ENCODE measurements around the gene PLEKHG4B. TPM values are rescaled to one million over a fixed set of nuclear protein-coding genes. Genes with fewer than 3 reads are reported as not detected.
"Not testable (repeated sequence)": the region's sequence is repeated elsewhere in the genome, so short reads cannot be mapped to it uniquely, and the experiment has no call there.

The PLEKHG4B gene
- total RNA-seq, 1 experiment from 2014 or later = 0.28 TPM

DNA sequence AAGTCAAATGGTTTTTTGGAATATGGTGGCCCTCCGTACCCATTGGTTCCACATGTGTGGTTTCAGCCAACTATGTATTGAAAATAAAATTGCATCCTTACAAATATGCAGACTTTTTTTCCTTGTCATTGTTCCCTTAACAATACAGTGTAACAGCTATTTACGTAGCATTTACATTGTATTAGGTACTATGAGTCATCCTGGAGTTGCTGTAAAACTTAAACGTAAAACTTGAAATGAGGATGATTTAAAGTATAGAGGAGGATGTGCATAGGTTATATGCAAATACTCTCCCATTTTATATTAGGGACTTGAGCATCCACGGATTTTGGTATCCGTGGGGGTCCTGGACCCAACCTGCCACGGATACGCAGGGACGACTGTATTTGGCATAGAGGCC is 142.5 kb downstream of the PLEKHG4B start:
- no peaks in the 10 kb centered on the region for H3K27me3 ChIP-seq (replicated peaks; ENCODE audit: insufficient read depth, low read depth, low read length, poor library complexity)
- no peak overlapping the region for H3K4me3 ChIP-seq (ENCODE audit: low read depth, low read length, poor library complexity, severe bottlenecking)
- CTCF ChIA-PET = no interaction called here
- TF ChIP-seq EZH2 (IDR thresholded peaks at IDR 0.05; ENCODE audit: borderline replicate concordance, low read depth, low read length, poor library complexity, severe bottlenecking) = no peak
- TF ChIP-seq, protein P1, sequence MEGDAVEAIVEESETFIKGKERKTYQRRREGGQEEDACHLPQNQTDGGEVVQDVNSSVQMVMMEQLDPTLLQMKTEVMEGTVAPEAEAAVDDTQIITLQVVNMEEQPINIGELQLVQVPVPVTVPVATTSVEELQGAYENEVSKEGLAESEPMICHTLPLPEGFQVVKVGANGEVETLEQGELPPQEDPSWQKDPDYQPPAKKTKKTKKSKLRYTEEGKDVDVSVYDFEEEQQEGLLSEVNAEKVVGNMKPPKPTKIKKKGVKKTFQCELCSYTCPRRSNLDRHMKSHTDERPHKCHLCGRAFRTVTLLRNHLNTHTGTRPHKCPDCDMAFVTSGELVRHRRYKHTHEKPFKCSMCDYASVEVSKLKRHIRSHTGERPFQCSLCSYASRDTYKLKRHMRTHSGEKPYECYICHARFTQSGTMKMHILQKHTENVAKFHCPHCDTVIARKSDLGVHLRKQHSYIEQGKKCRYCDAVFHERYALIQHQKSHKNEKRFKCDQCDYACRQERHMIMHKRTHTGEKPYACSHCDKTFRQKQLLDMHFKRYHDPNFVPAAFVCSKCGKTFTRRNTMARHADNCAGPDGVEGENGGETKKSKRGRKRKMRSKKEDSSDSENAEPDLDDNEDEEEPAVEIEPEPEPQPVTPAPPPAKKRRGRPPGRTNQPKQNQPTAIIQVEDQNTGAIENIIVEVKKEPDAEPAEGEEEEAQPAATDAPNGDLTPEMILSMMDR (conservative IDR thresholded peaks at IDR 0.05; ENCODE audit: low read depth, low read length) = no peak
- BruUV-seq (replicated peaks) = no TSS peak
- intact Hi-C loops (cut with micrococcal nuclease; ENCODE audit: unreplicated experiment) = no loop called here
- H3K27ac ChIP-seq (ENCODE audit: low read depth, low read length, poor library complexity, severe bottlenecking) = no peak overlapping the region
- H3K4me1 ChIP-seq (ENCODE audit: insufficient read depth, low read length, poor library complexity, severe bottlenecking) = no peaks in the 10 kb centered on the region
- peaks cover 54% of the 10 kb centered on the region for H3K36me3 ChIP-seq (ENCODE audit: insufficient read depth, low read length, poor library complexity, severe bottlenecking)
- POLR2A ChIA-PET (ENCODE audit: low non-redundant PET) = no interaction called here
- DNase-seq (ENCODE audit: low spot score) = no peak
- no peaks in the 10 kb centered on the region for H3K9me3 ChIP-seq (ENCODE audit: low read depth, low read length, poor library complexity, severe bottlenecking)

DNA sequence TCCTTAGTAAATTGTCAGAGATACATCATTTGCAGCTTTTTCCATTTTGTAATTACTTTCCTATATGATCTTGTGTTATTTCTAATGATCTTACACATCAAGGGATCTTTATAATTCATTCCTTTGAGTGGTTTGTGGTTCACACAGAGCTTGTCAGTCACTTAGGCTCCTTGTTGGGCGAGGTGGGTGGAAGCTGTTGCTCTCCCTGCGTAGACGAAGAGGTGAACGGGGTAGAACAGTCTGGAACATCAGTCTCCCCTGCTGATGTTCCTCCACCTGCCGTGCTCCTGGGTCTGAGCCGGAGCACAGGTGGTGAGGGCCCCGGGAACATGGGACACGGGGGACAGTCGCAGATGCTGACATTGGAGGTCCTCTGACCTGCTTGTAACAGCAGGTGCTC is 143.6 kb downstream of the PLEKHG4B start:
- CTCF ChIA-PET = not testable (repeated sequence)

GRCh38 chr5:237931-238330 is 146.0 kb downstream of the PLEKHG4B start:
- H3K4me1 ChIP-seq (ENCODE audit: insufficient read depth, low read length, poor library complexity, severe bottlenecking); CTCF ChIA-PET; H3K27ac ChIP-seq (ENCODE audit: low read depth, low read length, poor library complexity, severe bottlenecking); H3K9me3 ChIP-seq (ENCODE audit: low read depth, low read length, poor library complexity, severe bottlenecking); H3K27me3 ChIP-seq (replicated peaks; ENCODE audit: insufficient read depth, low read depth, low read length, poor library complexity); DNase-seq (ENCODE audit: low spot score); H3K4me3 ChIP-seq (ENCODE audit: low read depth, low read length, poor library complexity, severe bottlenecking); BruUV-seq (replicated peaks); intact Hi-C loops (cut with micrococcal nuclease; ENCODE audit: unreplicated experiment); POLR2A ChIA-PET (ENCODE audit: low non-redundant PET): not testable (repeated sequence)
- peaks cover 57% of the 10 kb centered on the region for H3K36me3 ChIP-seq (ENCODE audit: insufficient read depth, low read length, poor library complexity, severe bottlenecking)

More for the DNA sequence above, 143.6 kb downstream of the PLEKHG4B start:
- H3K4me1 ChIP-seq (ENCODE audit: insufficient read depth, low read length, poor library complexity, severe bottlenecking); BruUV-seq (replicated peaks); POLR2A ChIA-PET (ENCODE audit: low non-redundant PET); H3K9me3 ChIP-seq (ENCODE audit: low read depth, low read length, poor library complexity, severe bottlenecking); intact Hi-C loops (cut with micrococcal nuclease; ENCODE audit: unreplicated experiment); H3K4me3 ChIP-seq (ENCODE audit: low read depth, low read length, poor library complexity, severe bottlenecking); H3K27ac ChIP-seq (ENCODE audit: low read depth, low read length, poor library complexity, severe bottlenecking); DNase-seq (ENCODE audit: low spot score); H3K27me3 ChIP-seq (replicated peaks; ENCODE audit: insufficient read depth, low read depth, low read length, poor library complexity): not testable (repeated sequence)
- H3K36me3 ChIP-seq (ENCODE audit: insufficient read depth, low read length, poor library complexity, severe bottlenecking) = peaks cover 53% of the 10 kb centered on the region

Other genes starting within 250 kb of the PLEKHG4B start
- not detected in 2 replicates for gene LRRC14B, start 99.3 kb downstream of the PLEKHG4B start, total RNA-seq (2021)
- gene CCDC127, start 126.0 kb downstream of the PLEKHG4B start, total RNA-seq (2021) = 8.4 and 8.8 TPM in 2 replicates
- 132 and 135 TPM in 2 replicates for gene SDHA, start 126.2 kb downstream of the PLEKHG4B start, total RNA-seq (2021)
- gene PDCD6, start 179.5 kb downstream of the PLEKHG4B start, total RNA-seq (2021) = 93.6 and 95.5 TPM in 2 replicates
- gene AHRR, start 229.5 kb downstream of the PLEKHG4B start, total RNA-seq (2021) = 2.0 and 2.2 TPM in 2 replicates

All from A673 (cell line).